22Rv1 (cell line): Measurements from ENCODE around the gene RACGAP1.
"Not testable (repeated sequence)": the region's sequence is repeated elsewhere in the genome, so short reads cannot be mapped to it uniquely, and the experiment has no call there.

Experiments used
- H3K27ac ChIP-seq: fragments of 450-650 bp; 2 replicates; pipeline ENCODE4 v1.5.1; 2017
- CTCF ChIP-seq: fragments of 450-650 bp; IDR thresholded peaks from 2 replicates; pipeline ENCODE4 v1.5.1; 2017; ENCODE audit warnings: mild to moderate bottlenecking
- ZFX ChIP-seq: fragments of 450-650 bp; IDR thresholded peaks from 2 replicates; pipeline ENCODE4 v1.6.1; 2017; ENCODE audit warnings: antibody characterized with exemption, borderline replicate concordance

Gene RACGAP1

GRCh38 chr12:50003595-50003994 is 21.7 kb downstream of the RACGAP1 start:
- no peak overlapping the region for H3K27ac ChIP-seq
- TF ChIP-seq ZFX (no peak), CTCF (no peak)

GRCh38 chr12:49998453-49998852 is 26.8 kb downstream of the RACGAP1 start:
- TF ChIP-seq ZFX (no peak), CTCF (no peak; the same call in 1 of the 2 replicates)
- H3K27ac ChIP-seq = no peak overlapping the region

- no peak for TF ChIP-seq ZFX
Observed at GRCh38 chr12:49990273-49990672, 35.0 kb downstream of the RACGAP1 start.

GRCh38 chr12:49989400-49989799 is 35.9 kb downstream of the RACGAP1 start:
- not testable (repeated sequence) for H3K27ac ChIP-seq

More at GRCh38 chr12:49990273-49990672, 35.0 kb downstream of the RACGAP1 start:
- no peak overlapping the region for H3K27ac ChIP-seq

- no peak overlapping the region for H3K27ac ChIP-seq
- TF ChIP-seq ZFX (no peak), CTCF (no peak)
Observed at GRCh38 chr12:49987625-49988303, 37.5 kb downstream of the RACGAP1 start.

GRCh38 chr12:49986476-49986875 is 38.8 kb downstream of the RACGAP1 start:
- not testable (repeated sequence) for H3K27ac ChIP-seq

GRCh38 chr12:49985981-49986380 is 39.3 kb downstream of the RACGAP1 start:
- no peak overlapping the region for H3K27ac ChIP-seq
- no peak for TF ChIP-seq CTCF
- no peak for TF ChIP-seq ZFX

- no peak overlapping the region for H3K27ac ChIP-seq
- TF ChIP-seq ZFX (no peak), CTCF (no peak)
Observed at GRCh38 chr12:49984476-49985359, 40.6 kb downstream of the RACGAP1 start.

- no peak overlapping the region for H3K27ac ChIP-seq
- TF ChIP-seq CTCF (no peak), ZFX (no peak)
Observed at GRCh38 chr12:49983892-49984291, 41.4 kb downstream of the RACGAP1 start.
